GM23338 (cell line): Measurements from ENCODE around the gene CMTR1. TPM values are rescaled to one million over a fixed set of nuclear protein-coding genes. Genes with fewer than 3 reads are reported as not detected.

Source experiments
- ATAC-seq: fragments of 200-7000 bp; cut with Tn5 transposase; 3 replicates; pipeline ENCODE4 v1.9.1; 2020
- DNase-seq: peaks from one replicate; pipeline ENCODE4 v3.0.0-alpha.2; 2015; ENCODE audit warnings: low spot score
- H2AFZ ChIP-seq: fragments of 200-600 bp; sonication (generic); 2 replicates; pipeline ENCODE4 v1.8.0; 2016; ENCODE audit warnings: antibody characterized with exemption, mild to moderate bottlenecking, moderate library complexity
- H3F3A ChIP-seq: fragments of 200-600 bp; sonication (generic); replicated peaks from 2 replicates; pipeline ENCODE4 v1.8.0; 2017; ENCODE audit warnings: antibody characterized with exemption, mixed run types, low read depth
- H3K27ac ChIP-seq: fragments of 200-600 bp; sonication (generic); 2 replicates; pipeline ENCODE4 v1.6.1; 2016; ENCODE audit warnings: low read depth
- H3K27me3 ChIP-seq: fragments of 200-600 bp; sonication (generic); 2 replicates; pipeline ENCODE4 v1.8.0; 2016; ENCODE audit warnings: mild to moderate bottlenecking, mixed run types, moderate library complexity; ENCODE audit not compliant: insufficient read depth
- H3K36me3 ChIP-seq: fragments of 200-600 bp; sonication (generic); 2 replicates; pipeline ENCODE4 v1.8.0; 2016; ENCODE audit warnings: mild to moderate bottlenecking; ENCODE audit not compliant: insufficient read depth
- H3K4me1 ChIP-seq: fragments of 200-600 bp; sonication (generic); 2 replicates; pipeline ENCODE4 v1.8.0; 2016; ENCODE audit warnings: mild to moderate bottlenecking, moderate library complexity; ENCODE audit not compliant: insufficient read depth
- H3K4me2 ChIP-seq: fragments of 200-600 bp; sonication (generic); 2 replicates; pipeline ENCODE4 v1.7.1; 2017; ENCODE audit warnings: mixed run types
- H3K4me3 ChIP-seq: fragments of 200-600 bp; sonication (generic); 2 replicates; pipeline ENCODE4 v1.6.1; 2016; ENCODE audit warnings: mixed run types
- H3K79me2 ChIP-seq: fragments of 200-600 bp; sonication (generic); replicated peaks from 2 replicates; pipeline ENCODE4 v1.8.0; 2017; ENCODE audit warnings: mild to moderate bottlenecking; ENCODE audit not compliant: insufficient read depth
- H3K9me2 ChIP-seq: fragments of 200-600 bp; sonication (generic); 2 replicates; pipeline ENCODE4 v1.8.0; 2017; ENCODE audit not compliant: insufficient read depth
- H4K20me1 ChIP-seq: fragments of 200-600 bp; sonication (generic); replicated peaks from 2 replicates; pipeline ENCODE4 v1.8.0; 2017; ENCODE audit warnings: mild to moderate bottlenecking; ENCODE audit not compliant: insufficient read depth
- H3K27ac Mint-ChIP-seq: 2 replicates; pipeline ENCODE4 v1.8.0; 2020; ENCODE audit warnings: inconsistent platforms, mild to moderate bottlenecking, moderate library complexity, mixed read lengths
- H3K27me3 Mint-ChIP-seq: 3 replicates; pipeline ENCODE4 v1.8.0; 2022; ENCODE audit warnings: low read depth, mild to moderate bottlenecking, moderate library complexity, mixed read lengths, inconsistent platforms; ENCODE audit not compliant: insufficient read depth, poor library complexity
- H3K36me3 Mint-ChIP-seq: 3 replicates; pipeline ENCODE4 v1.8.0; 2021; ENCODE audit warnings: low read depth, mild to moderate bottlenecking, inconsistent platforms, moderate library complexity, mixed read lengths
- H3K4me1 Mint-ChIP-seq: 3 replicates; pipeline ENCODE4 v1.8.0; 2020; ENCODE audit warnings: mild to moderate bottlenecking, inconsistent platforms, mixed read lengths
- H3K4me3 Mint-ChIP-seq: 3 replicates; pipeline ENCODE4 v1.8.0; 2021; ENCODE audit warnings: moderate library complexity, mild to moderate bottlenecking, inconsistent platforms, mixed read lengths
- H3K9me3 Mint-ChIP-seq: 3 replicates; pipeline ENCODE4 v1.8.0; 2020; ENCODE audit warnings: moderate library complexity, mild to moderate bottlenecking, inconsistent platforms, mixed read lengths
- CREB1 ChIP-seq: fragments of 250-450 bp; sonication (Bioruptor Pico); IDR thresholded peaks from 2 replicates; pipeline ENCODE4 v1.5.0; 2020; ENCODE audit warnings: low read depth, mild to moderate bottlenecking, moderate library complexity
- EZH2 ChIP-seq: fragments of 200-600 bp; sonication (generic); IDR thresholded peaks from one replicate; pipeline ENCODE4 v1.8.0; 2017; ENCODE audit warnings: antibody characterized with exemption, mild to moderate bottlenecking, low read depth; ENCODE audit not compliant: unreplicated experiment
- EZH2phosphoT487 ChIP-seq: fragments of 200-600 bp; sonication (generic); IDR thresholded peaks from one replicate; pipeline ENCODE4 v1.8.1; 2018; ENCODE audit warnings: antibody characterized with exemption; ENCODE audit not compliant: unreplicated experiment
- JUNB ChIP-seq: IDR thresholded peaks from one replicate; pipeline ENCODE4 v1.6.1; 2016; ENCODE audit warnings: antibody characterized with exemption; ENCODE audit not compliant: unreplicated experiment
- NANOG ChIP-seq: IDR thresholded peaks from 2 replicates; pipeline ENCODE4 v1.6.1; 2016; ENCODE audit warnings: antibody characterized with exemption, borderline replicate concordance
- POLR2AphosphoS5 ChIP-seq: IDR thresholded peaks from 2 replicates; pipeline ENCODE4 v1.6.1; 2016; ENCODE audit warnings: antibody characterized with exemption, low read depth
- STAT1 ChIP-seq: IDR thresholded peaks from one replicate; pipeline ENCODE4 v1.6.1; 2016; ENCODE audit warnings: antibody characterized with exemption; ENCODE audit not compliant: unreplicated experiment
- ZNF114 ChIP-seq: fragments of 250-450 bp; sonication (Bioruptor Pico); IDR thresholded peaks from 2 replicates; pipeline ENCODE4 v1.5.0; 2020; ENCODE audit warnings: mild to moderate bottlenecking, moderate library complexity
- ZNF331 ChIP-seq: fragments of 250-450 bp; sonication (Bioruptor Pico); IDR thresholded peaks from 2 replicates; pipeline ENCODE4 v1.5.0; 2020; ENCODE audit warnings: low read depth, mild to moderate bottlenecking, moderate library complexity
- polyA plus RNA-seq: library from polyadenylated mRNA; unstranded; fragments of >200 nt; fragmentation: Nextera tagmentation; extraction: Ambion mirVana; gene quantifications from 2 replicates; pipeline ENCODE4 v1.2.1, GENCODE V29; 2016
- total RNA-seq: library from RNA; depleted of rRNA; stranded (reverse); fragments of >200 nt; shearing (Covaris generic); gene quantifications from 2 replicates; pipeline ENCODE4 v1.2.3, GENCODE V29; 2014
- TF ChIP-seq, protein P1 (sequence below): fragments of 250-450 bp; sonication (Bioruptor Pico); IDR thresholded peaks from 2 replicates; pipeline ENCODE4 v1.5.0; 2020; ENCODE audit warnings: mild to moderate bottlenecking, moderate library complexity
- TF ChIP-seq, protein P2 (sequence below): IDR thresholded peaks from 2 replicates; pipeline ENCODE4 v1.6.1; 2016; ENCODE audit warnings: antibody characterized with exemption
- TF ChIP-seq, protein P3 (sequence below), 2 experiments: fragments of 200-600 bp in 1 of 2; sonication (generic) in 1 of 2; conservative IDR thresholded peaks; 2 replicates each; pipeline versions ENCODE4 v1.5.1 to v1.6.1; 2016 to 2017; ENCODE audit warnings: antibody characterized with exemption in 2 of 2, low read depth in 2 of 2, mild to moderate bottlenecking in 2 of 2, moderate library complexity in 1 of 2
- TF ChIP-seq, protein P4 (sequence below): IDR thresholded peaks from one replicate; pipeline ENCODE4 v1.6.1; 2018; ENCODE audit warnings: antibody characterized with exemption; ENCODE audit not compliant: unreplicated experiment

The CMTR1 gene
- total and polyA plus RNA-seq, 2 experiments from 2014 or later, result 7.3 to 36.4 TPM

DNA sequence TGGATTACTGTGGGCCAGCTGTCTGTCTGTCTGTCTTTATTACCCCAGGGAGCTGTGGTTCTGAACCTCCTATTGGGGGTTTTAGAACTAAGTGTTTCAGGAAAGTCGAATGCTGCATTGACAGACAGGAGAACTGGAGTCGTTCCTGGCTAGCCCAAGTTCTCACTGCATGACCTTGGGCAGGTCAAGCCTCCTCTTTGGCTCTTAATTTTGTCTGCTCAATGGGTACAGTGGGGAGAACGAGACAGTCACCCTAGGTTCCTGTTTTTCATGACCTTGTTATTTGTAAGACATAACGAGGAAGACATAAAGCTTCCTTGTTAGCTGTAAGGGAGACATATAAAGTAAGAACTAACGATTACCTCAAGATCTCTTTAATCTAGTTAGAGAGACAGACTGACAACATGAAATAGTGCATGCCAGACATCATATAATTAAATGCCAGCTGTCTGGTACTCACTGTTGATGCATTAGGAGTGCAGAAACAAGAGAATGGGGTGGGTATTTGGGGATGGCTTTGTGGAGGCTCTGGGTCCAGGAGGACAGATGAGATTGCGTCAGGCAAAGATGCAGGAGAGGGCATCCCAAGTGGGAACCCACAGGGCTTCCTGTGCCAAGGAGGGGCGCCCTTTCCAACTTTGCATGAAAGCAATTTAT lies 70.4 kb downstream of the CMTR1 start:
- no peaks in the 10 kb centered on the region for H3K36me3 ChIP-seq
- no peaks in the 10 kb centered on the region for H3K9me2 ChIP-seq
- Mint-ChIP-seq H3K4me1 (peaks cover 38% of the 10 kb centered on the region), H3K27ac (no peak overlapping the region), H3K4me3 (no peak overlapping the region), H3K9me3 (peaks cover 2% of the 10 kb centered on the region; the same call in 1 of the 3 replicates), H3K36me3 (no peaks in the 10 kb centered on the region; the same call in 2 of the 3 replicates), H3K27me3 (peaks cover 13% of the 10 kb centered on the region)
- TF ChIP-seq, protein P1, sequence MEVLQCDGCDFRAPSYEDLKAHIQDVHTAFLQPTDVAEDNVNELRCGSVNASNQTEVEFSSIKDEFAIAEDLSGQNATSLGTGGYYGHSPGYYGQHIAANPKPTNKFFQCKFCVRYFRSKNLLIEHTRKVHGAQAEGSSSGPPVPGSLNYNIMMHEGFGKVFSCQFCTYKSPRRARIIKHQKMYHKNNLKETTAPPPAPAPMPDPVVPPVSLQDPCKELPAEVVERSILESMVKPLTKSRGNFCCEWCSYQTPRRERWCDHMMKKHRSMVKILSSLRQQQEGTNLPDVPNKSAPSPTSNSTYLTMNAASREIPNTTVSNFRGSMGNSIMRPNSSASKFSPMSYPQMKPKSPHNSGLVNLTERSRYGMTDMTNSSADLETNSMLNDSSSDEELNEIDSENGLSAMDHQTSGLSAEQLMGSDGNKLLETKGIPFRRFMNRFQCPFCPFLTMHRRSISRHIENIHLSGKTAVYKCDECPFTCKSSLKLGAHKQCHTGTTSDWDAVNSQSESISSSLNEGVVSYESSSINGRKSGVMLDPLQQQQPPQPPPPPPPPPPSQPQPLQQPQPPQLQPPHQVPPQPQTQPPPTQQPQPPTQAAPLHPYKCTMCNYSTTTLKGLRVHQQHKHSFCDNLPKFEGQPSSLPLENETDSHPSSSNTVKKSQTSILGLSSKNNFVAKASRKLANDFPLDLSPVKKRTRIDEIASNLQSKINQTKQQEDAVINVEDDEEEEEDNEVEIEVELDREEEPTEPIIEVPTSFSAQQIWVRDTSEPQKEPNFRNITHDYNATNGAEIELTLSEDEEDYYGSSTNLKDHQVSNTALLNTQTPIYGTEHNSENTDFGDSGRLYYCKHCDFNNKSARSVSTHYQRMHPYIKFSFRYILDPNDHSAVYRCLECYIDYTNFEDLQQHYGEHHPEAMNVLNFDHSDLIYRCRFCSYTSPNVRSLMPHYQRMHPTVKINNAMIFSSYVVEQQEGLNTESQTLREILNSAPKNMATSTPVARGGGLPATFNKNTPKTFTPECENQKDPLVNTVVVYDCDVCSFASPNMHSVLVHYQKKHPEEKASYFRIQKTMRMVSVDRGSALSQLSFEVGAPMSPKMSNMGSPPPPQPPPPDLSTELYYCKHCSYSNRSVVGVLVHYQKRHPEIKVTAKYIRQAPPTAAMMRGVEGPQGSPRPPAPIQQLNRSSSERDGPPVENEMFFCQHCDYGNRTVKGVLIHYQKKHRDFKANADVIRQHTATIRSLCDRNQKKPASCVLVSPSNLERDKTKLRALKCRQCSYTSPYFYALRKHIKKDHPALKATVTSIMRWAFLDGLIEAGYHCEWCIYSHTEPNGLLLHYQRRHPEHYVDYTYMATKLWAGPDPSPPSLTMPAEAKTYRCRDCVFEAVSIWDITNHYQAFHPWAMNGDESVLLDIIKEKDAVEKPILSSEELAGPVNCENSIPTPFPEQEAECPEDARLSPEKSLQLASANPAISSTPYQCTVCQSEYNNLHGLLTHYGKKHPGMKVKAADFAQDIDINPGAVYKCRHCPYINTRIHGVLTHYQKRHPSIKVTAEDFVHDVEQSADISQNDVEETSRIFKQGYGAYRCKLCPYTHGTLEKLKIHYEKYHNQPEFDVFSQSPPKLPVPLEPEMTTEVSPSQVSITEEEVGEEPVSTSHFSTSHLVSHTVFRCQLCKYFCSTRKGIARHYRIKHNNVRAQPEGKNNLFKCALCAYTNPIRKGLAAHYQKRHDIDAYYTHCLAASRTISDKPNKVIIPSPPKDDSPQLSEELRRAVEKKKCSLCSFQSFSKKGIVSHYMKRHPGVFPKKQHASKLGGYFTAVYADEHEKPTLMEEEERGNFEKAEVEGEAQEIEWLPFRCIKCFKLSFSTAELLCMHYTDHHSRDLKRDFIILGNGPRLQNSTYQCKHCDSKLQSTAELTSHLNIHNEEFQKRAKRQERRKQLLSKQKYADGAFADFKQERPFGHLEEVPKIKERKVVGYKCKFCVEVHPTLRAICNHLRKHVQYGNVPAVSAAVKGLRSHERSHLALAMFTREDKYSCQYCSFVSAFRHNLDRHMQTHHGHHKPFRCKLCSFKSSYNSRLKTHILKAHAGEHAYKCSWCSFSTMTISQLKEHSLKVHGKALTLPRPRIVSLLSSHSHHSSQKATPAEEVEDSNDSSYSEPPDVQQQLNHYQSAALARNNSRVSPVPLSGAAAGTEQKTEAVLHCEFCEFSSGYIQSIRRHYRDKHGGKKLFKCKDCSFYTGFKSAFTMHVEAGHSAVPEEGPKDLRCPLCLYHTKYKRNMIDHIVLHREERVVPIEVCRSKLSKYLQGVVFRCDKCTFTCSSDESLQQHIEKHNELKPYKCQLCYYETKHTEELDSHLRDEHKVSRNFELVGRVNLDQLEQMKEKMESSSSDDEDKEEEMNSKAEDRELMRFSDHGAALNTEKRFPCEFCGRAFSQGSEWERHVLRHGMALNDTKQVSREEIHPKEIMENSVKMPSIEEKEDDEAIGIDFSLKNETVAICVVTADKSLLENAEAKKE (CRISPR knock-in tag), result no peak
- TF ChIP-seq EZH2phosphoT487, result no peak
- no peak for TF ChIP-seq STAT1
- no peak for TF ChIP-seq JUNB
- no peak for TF ChIP-seq ZNF114 (CRISPR knock-in tag)
- TF ChIP-seq ZNF331 (CRISPR knock-in tag), result no peak
- TF ChIP-seq EZH2, result no peak
- no peak for TF ChIP-seq POLR2AphosphoS5
- TF ChIP-seq, protein P2, sequence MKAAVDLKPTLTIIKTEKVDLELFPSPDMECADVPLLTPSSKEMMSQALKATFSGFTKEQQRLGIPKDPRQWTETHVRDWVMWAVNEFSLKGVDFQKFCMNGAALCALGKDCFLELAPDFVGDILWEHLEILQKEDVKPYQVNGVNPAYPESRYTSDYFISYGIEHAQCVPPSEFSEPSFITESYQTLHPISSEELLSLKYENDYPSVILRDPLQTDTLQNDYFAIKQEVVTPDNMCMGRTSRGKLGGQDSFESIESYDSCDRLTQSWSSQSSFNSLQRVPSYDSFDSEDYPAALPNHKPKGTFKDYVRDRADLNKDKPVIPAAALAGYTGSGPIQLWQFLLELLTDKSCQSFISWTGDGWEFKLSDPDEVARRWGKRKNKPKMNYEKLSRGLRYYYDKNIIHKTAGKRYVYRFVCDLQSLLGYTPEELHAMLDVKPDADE, result no peak
- TF ChIP-seq NANOG, result no peak
- TF ChIP-seq, protein P3, sequence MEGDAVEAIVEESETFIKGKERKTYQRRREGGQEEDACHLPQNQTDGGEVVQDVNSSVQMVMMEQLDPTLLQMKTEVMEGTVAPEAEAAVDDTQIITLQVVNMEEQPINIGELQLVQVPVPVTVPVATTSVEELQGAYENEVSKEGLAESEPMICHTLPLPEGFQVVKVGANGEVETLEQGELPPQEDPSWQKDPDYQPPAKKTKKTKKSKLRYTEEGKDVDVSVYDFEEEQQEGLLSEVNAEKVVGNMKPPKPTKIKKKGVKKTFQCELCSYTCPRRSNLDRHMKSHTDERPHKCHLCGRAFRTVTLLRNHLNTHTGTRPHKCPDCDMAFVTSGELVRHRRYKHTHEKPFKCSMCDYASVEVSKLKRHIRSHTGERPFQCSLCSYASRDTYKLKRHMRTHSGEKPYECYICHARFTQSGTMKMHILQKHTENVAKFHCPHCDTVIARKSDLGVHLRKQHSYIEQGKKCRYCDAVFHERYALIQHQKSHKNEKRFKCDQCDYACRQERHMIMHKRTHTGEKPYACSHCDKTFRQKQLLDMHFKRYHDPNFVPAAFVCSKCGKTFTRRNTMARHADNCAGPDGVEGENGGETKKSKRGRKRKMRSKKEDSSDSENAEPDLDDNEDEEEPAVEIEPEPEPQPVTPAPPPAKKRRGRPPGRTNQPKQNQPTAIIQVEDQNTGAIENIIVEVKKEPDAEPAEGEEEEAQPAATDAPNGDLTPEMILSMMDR (conservative IDR thresholded peaks at IDR 0.05; ENCODE audit: low read depth in 2 of 2), result no peak
- TF ChIP-seq, protein P4, sequence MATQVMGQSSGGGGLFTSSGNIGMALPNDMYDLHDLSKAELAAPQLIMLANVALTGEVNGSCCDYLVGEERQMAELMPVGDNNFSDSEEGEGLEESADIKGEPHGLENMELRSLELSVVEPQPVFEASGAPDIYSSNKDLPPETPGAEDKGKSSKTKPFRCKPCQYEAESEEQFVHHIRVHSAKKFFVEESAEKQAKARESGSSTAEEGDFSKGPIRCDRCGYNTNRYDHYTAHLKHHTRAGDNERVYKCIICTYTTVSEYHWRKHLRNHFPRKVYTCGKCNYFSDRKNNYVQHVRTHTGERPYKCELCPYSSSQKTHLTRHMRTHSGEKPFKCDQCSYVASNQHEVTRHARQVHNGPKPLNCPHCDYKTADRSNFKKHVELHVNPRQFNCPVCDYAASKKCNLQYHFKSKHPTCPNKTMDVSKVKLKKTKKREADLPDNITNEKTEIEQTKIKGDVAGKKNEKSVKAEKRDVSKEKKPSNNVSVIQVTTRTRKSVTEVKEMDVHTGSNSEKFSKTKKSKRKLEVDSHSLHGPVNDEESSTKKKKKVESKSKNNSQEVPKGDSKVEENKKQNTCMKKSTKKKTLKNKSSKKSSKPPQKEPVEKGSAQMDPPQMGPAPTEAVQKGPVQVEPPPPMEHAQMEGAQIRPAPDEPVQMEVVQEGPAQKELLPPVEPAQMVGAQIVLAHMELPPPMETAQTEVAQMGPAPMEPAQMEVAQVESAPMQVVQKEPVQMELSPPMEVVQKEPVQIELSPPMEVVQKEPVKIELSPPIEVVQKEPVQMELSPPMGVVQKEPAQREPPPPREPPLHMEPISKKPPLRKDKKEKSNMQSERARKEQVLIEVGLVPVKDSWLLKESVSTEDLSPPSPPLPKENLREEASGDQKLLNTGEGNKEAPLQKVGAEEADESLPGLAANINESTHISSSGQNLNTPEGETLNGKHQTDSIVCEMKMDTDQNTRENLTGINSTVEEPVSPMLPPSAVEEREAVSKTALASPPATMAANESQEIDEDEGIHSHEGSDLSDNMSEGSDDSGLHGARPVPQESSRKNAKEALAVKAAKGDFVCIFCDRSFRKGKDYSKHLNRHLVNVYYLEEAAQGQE, result no peak
- no peak for TF ChIP-seq CREB1 (CRISPR knock-in tag)
- no peaks in the 10 kb centered on the region for H3K79me2 ChIP-seq
- no peak overlapping the region for H2AFZ ChIP-seq
- H3K4me1 ChIP-seq, result peaks cover 16% of the 10 kb centered on the region
- DNase-seq, result no peak
- no peaks in the 10 kb centered on the region for H3F3A ChIP-seq
- ATAC-seq, result no peak
- no peaks in the 10 kb centered on the region for H4K20me1 ChIP-seq
- no peak overlapping the region for H3K4me2 ChIP-seq
- no peaks in the 10 kb centered on the region for H3K27me3 ChIP-seq
- H3K4me3 ChIP-seq, result no peak overlapping the region
- H3K27ac ChIP-seq, result no peak overlapping the region
